GM12874 (cell line): Measurements from ENCODE around the gene FZD8.

Experiments used
- TF ChIP-seq, protein P1 (sequence below): IDR thresholded peaks from 2 replicates; pipeline ENCODE4 v1.5.1; 2011; ENCODE audit warnings: low read depth, mild to moderate bottlenecking, control low read depth, low read length, moderate library complexity; ENCODE audit not compliant: insufficient read depth

FZD8 gene

DNA sequence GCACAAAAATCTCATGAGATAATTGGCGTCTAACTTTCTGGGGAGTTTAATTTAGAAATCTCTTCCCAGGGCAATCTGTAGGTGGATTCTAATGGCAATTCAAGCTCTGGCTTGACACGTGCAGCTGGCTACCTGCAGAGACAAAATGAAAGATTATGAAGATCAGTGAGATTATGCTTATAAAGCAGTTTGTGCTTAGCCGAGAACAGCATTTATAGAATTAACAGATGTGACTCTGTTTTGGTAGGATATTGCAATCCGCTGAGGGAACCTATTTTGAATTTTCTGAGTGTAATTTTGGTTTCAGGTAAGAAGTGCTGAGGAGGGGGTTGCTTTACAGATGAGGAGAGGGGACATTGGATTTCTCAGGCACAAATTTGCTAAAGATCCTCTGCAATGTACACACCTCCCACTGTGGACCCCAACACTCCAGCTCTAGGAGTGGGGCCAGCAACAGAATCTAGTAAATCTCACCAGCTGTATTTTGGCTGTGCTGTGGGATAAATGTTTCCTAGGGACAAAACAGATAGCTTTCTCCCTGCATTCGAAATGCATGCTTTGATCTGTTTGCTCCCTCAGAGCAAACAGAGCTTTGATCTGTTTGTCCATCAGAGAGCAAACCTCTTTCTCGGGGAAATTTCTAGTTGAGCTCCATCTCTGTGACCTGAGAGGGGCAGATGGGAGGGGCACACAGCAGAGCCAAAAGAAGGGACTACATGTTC, 29.6 kb downstream of the FZD8 start:
- TF ChIP-seq, protein P1, sequence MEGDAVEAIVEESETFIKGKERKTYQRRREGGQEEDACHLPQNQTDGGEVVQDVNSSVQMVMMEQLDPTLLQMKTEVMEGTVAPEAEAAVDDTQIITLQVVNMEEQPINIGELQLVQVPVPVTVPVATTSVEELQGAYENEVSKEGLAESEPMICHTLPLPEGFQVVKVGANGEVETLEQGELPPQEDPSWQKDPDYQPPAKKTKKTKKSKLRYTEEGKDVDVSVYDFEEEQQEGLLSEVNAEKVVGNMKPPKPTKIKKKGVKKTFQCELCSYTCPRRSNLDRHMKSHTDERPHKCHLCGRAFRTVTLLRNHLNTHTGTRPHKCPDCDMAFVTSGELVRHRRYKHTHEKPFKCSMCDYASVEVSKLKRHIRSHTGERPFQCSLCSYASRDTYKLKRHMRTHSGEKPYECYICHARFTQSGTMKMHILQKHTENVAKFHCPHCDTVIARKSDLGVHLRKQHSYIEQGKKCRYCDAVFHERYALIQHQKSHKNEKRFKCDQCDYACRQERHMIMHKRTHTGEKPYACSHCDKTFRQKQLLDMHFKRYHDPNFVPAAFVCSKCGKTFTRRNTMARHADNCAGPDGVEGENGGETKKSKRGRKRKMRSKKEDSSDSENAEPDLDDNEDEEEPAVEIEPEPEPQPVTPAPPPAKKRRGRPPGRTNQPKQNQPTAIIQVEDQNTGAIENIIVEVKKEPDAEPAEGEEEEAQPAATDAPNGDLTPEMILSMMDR = no peak

- TF ChIP-seq, protein P1 = no peak
Observed at GRCh38 chr10:35611750-35612149, 30.3 kb downstream of the FZD8 start.

- TF ChIP-seq, protein P1 = no peak
Observed at GRCh38 chr10:35608328-35608672, 33.8 kb downstream of the FZD8 start.

DNA sequence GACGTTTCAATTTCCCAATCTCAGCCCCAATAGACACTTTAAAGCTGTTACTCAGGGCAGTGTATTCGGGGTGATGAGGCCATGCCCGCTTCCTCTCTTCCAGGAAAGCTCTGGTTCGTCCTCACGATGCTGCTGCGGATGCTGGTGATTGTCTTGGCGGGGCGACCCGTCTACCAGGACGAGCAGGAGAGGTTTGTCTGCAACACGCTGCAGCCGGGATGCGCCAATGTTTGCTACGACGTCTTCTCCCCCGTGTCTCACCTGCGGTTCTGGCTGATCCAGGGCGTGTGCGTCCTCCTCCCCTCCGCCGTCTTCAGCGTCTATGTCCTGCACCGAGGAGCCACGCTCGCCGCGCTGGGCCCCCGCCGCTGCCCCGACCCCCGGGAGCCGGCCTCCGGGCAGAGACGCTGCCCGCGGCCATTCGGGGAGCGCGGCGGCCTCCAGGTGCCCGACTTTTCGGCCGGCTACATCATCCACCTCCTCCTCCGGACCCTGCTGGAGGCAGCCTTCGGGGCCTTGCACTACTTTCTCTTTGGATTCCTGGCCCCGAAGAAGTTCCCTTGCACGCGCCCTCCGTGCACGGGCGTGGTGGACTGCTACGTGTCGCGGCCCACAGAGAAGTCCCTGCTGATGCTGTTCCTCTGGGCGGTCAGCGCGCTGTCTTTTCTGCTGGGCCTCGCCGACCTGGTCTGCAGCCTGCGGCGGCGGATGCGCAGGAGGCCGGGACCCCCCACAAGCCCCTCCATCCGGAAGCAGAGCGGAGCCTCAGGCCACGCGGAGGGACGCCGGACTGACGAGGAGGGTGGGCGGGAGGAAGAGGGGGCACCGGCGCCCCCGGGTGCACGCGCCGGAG, 34.4 kb downstream of the FZD8 start:
- TF ChIP-seq, protein P1 = no peak

DNA sequence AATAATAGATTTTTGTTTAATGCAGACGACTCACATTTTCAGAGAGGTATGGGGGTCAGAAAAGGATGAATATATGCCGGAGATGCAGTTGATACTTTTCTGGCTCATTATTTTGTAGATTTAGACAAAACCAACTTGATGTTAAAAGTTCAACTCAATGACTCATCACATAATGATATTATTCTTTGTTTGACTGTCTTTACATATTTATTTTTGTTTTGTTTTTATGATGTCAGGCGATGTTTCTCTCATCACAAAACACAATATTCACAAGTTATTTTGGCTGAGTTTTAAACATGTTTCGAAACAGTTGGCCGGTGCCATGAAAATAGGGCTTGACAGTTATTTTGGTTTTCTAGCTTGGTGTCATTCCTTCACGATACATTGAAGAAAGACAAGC, 35.7 kb downstream of the FZD8 start:
- TF ChIP-seq, protein P1 = no peak

- TF ChIP-seq, protein P1 = no peak
Observed at GRCh38 chr10:35605191-35605590, 36.9 kb downstream of the FZD8 start, which contains the start of gene GJD4. Gene GJD4, plus strand, starts transcription at chr10:35605341. Its CDS starts 227 bp downstream, at chr10:35605568.

DNA sequence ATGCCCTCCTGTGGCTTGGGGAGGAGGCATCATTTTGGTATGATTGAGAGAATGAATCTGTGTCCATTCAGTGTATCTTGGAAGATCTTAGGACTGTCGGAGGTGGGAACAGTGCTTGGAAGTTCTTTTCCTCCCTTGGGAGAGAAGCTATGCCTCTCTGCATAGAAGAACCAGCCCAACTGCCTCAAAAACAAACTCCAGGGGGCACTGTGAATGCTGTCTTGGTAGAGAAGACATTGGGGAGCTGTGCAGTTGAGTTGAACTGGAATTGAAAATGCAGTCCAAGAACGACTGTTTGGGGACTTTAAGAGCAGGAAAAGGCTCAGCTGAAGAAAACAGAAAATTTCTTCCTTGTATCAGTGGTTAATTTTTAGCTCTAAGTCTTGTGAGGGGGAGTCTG, 41.9 kb downstream of the FZD8 start:
- TF ChIP-seq, protein P1 = no peak
